SK-N-SH (cell line): Measurements from ENCODE around the gene CXXC1. TPM values are rescaled to one million over a fixed set of nuclear protein-coding genes. Genes with fewer than 3 reads are reported as not detected.

Source experiments
- CTCF ChIA-PET: fragments of 300-600, 350-600 bp; formaldehyde crosslinking; extraction: SDS; loops from one replicate; lab custom pipeline; 2021; lab: Yijun Ruan, JAX
- POLR2A ChIA-PET: fragments of 350-600 bp; sonication (Branson Sonifier 250); formaldehyde crosslinking; extraction: SDS; loops from one replicate; lab custom pipeline; 2020; ENCODE audit warnings: antibody characterized with exemption, inconsistent platforms; lab: Yijun Ruan, JAX
- DNase-seq: peaks from one replicate; pipeline ENCODE4 v3.0.0; 2012
- H2AFZ ChIP-seq: fragments of 200-600 bp; sonication (generic); 2 replicates; pipeline ENCODE4 v1.8.1; 2016; ENCODE audit warnings: antibody characterized with exemption, mild to moderate bottlenecking, low read depth
- H3F3A ChIP-seq: fragments of 200-600 bp; sonication (generic); replicated peaks from 2 replicates; pipeline ENCODE3; 2016; ENCODE audit warnings: antibody characterized with exemption, mild to moderate bottlenecking; ENCODE audit not compliant: insufficient read depth
- H3K27ac ChIP-seq, 2 experiments: fragments of 200-500 bp in 1 of 2; fragments of 200-600 bp in 1 of 2; sonication (Bioruptor generic) in 1 of 2; sonication (generic), shearing (Covaris generic) in 1 of 2; 2 replicates each; pipeline versions ENCODE4 v1.5.1 to v1.6.1; 2014 to 2016; ENCODE audit warnings: low read depth in 2 of 2, inconsistent platforms in 1 of 2, low read length in 1 of 2, mild to moderate bottlenecking in 1 of 2, mixed read lengths in 1 of 2
- H3K27me3 ChIP-seq: fragments of 200-600 bp; sonication (generic), shearing (Covaris generic); 2 replicates; pipeline ENCODE4 v1.6.1; 2016; ENCODE audit warnings: mixed run types; ENCODE audit not compliant: insufficient read depth
- H3K36me3 ChIP-seq, 2 experiments: fragments of 200-500 bp in 1 of 2; fragments of 200-600 bp in 1 of 2; sonication (Bioruptor generic) in 1 of 2; sonication (generic) in 1 of 2; replicated peaks in 1 of 2; 2 replicates each; pipeline versions ENCODE3 to v1.5.1; 2014 to 2016; ENCODE audit warnings: low read length in 1 of 2, mild to moderate bottlenecking in 1 of 2; ENCODE audit not compliant: insufficient read depth in 2 of 2, control insufficient read depth in 1 of 2
- H3K4me1 ChIP-seq, 2 experiments: fragments of 200-500 bp in 1 of 2; fragments of 200-600 bp in 1 of 2; sonication (Bioruptor generic) in 1 of 2; sonication (generic), shearing (Covaris generic) in 1 of 2; 2 replicates each; pipeline versions ENCODE4 v1.5.1 to v1.6.1; 2014 to 2016; ENCODE audit warnings: low read depth in 1 of 2, low read length in 1 of 2, mixed run types in 1 of 2; ENCODE audit not compliant: insufficient read depth in 2 of 2, control insufficient read depth in 1 of 2
- H3K4me2 ChIP-seq: fragments of 200-600 bp; sonication (generic), shearing (Covaris generic); 2 replicates; pipeline ENCODE4 v1.6.1; 2017; ENCODE audit warnings: mixed run types
- H3K4me3 ChIP-seq, 2 experiments: fragments of 200-500 bp in 1 of 2; fragments of 200-600 bp in 1 of 2; sonication (Bioruptor generic) in 1 of 2; sonication (generic), shearing (Covaris generic) in 1 of 2; 2 replicates each; pipeline versions ENCODE4 v1.5.1 to v1.8.1; 2014 to 2016; ENCODE audit warnings: low read depth in 2 of 2, inconsistent platforms in 1 of 2, low read length in 1 of 2, mild to moderate bottlenecking in 1 of 2, mixed read lengths in 1 of 2, moderate library complexity in 1 of 2
- H3K79me2 ChIP-seq: fragments of 200-600 bp; sonication (generic); 2 replicates; pipeline ENCODE4 v1.8.1; 2017; ENCODE audit warnings: mild to moderate bottlenecking; ENCODE audit not compliant: insufficient read depth
- H3K9ac ChIP-seq: fragments of 200-600 bp; sonication (generic); 2 replicates; pipeline ENCODE4 v1.6.1; 2017; ENCODE audit warnings: mixed run types
- H3K9me2 ChIP-seq: fragments of 200-600 bp; sonication (generic); 2 replicates; pipeline ENCODE4 v1.6.1; 2017; ENCODE audit warnings: mixed run types
- H3K9me3 ChIP-seq: fragments of 200-600 bp; sonication (generic); 2 replicates; pipeline ENCODE4 v1.6.1; 2017; ENCODE audit warnings: mixed run types, mild to moderate bottlenecking, moderate library complexity
- H4K20me1 ChIP-seq: fragments of 200-600 bp; sonication (generic); 2 replicates; pipeline ENCODE4 v1.6.1; 2017; ENCODE audit warnings: mild to moderate bottlenecking, mixed run types; ENCODE audit not compliant: insufficient read depth
- CHD2 ChIP-seq: fragments of 150-350 bp; IDR thresholded peaks from 2 replicates; pipeline ENCODE4 v1.6.1; 2018; ENCODE audit warnings: low read length; ENCODE audit not compliant: partially characterized antibody
- CTCF ChIP-seq: fragments of 200-600 bp; sonication (generic); IDR thresholded peaks from 2 replicates; pipeline ENCODE4 v1.6.1; 2017; ENCODE audit warnings: antibody characterized with exemption, mild to moderate bottlenecking, moderate library complexity
- EP300 ChIP-seq, 2 experiments: IDR thresholded peaks; 2 replicates each; pipeline versions ENCODE4 v1.4.0 to v1.6.1; 2012; ENCODE audit warnings: borderline replicate concordance in 1 of 2, low read depth in 1 of 2, low read length in 1 of 2
- EZH2phosphoT487 ChIP-seq: fragments of 200-600 bp; sonication (generic); IDR thresholded peaks from 2 replicates; pipeline ENCODE4 v1.6.1; 2017; ENCODE audit warnings: low read depth, mixed run types, mild to moderate bottlenecking, antibody characterized with exemption, moderate library complexity, borderline replicate concordance
- FOSL2 ChIP-seq: IDR thresholded peaks from 2 replicates; pipeline ENCODE4 v1.4.0; 2012; ENCODE audit warnings: low read depth, mild to moderate bottlenecking, moderate library complexity, borderline replicate concordance
- FOXJ3 ChIP-seq: sonication (generic); formaldehyde crosslinking; IDR thresholded peaks from 2 replicates; pipeline ENCODE4 v1.5.1; 2020; ENCODE audit warnings: mild to moderate bottlenecking, missing genetic modification reagents
- GATA2 ChIP-seq: sonication (generic); formaldehyde crosslinking; IDR thresholded peaks from 2 replicates; pipeline ENCODE4 v1.5.0; 2020; ENCODE audit warnings: mild to moderate bottlenecking, missing genetic modification reagents
- JUND ChIP-seq: IDR thresholded peaks from 2 replicates; pipeline ENCODE4 v1.4.0; 2012
- MAX ChIP-seq: IDR thresholded peaks from 2 replicates; pipeline ENCODE4 v1.4.0; 2012; ENCODE audit warnings: low read depth
- MEF2A ChIP-seq: IDR thresholded peaks from 2 replicates; pipeline ENCODE4 v1.4.0; 2012; ENCODE audit warnings: low read depth, borderline replicate concordance
- PBX3 ChIP-seq: IDR thresholded peaks from 2 replicates; pipeline ENCODE4; 2012
- POLR2AphosphoS5 ChIP-seq: IDR thresholded peaks from 2 replicates; pipeline ENCODE4 v1.6.1; 2012; ENCODE audit warnings: low read depth, low read length
- RCOR1 ChIP-seq: fragments of 150-350 bp; IDR thresholded peaks from 2 replicates; pipeline ENCODE4 v1.6.1; 2017; ENCODE audit warnings: antibody characterized with exemption, low read length
- RFX5 ChIP-seq: IDR thresholded peaks from 2 replicates; pipeline ENCODE4 v1.6.1; 2012; ENCODE audit warnings: mild to moderate bottlenecking, improper control_type of control experiment, low read length
- RXRA ChIP-seq: IDR thresholded peaks from 2 replicates; pipeline ENCODE4 v1.4.0; 2012; ENCODE audit warnings: low read depth, mild to moderate bottlenecking, borderline replicate concordance
- SIN3A ChIP-seq: IDR thresholded peaks from 2 replicates; pipeline ENCODE4 v1.6.1; 2012; ENCODE audit warnings: low read depth, mild to moderate bottlenecking, low read length, moderate library complexity, borderline replicate concordance
- SMC3 ChIP-seq: IDR thresholded peaks from 2 replicates; pipeline ENCODE4 v1.6.1; 2012; ENCODE audit warnings: low read depth, low read length, improper control_type of control experiment
- TAF1 ChIP-seq: IDR thresholded peaks from 2 replicates; pipeline ENCODE4 v1.6.1; 2012; ENCODE audit warnings: low read depth, mild to moderate bottlenecking, low read length, moderate library complexity, borderline replicate concordance
- TEAD4 ChIP-seq: IDR thresholded peaks from 2 replicates; pipeline ENCODE4 v1.4.0; 2012; ENCODE audit warnings: mild to moderate bottlenecking, borderline replicate concordance; ENCODE audit not compliant: insufficient read depth
- USF1 ChIP-seq: IDR thresholded peaks from 2 replicates; pipeline ENCODE4 v1.4.0; 2012; ENCODE audit warnings: low read depth, borderline replicate concordance
- USF2 ChIP-seq: fragments of 150-350 bp; IDR thresholded peaks from 2 replicates; pipeline ENCODE4 v1.6.1; 2017; ENCODE audit warnings: antibody characterized with exemption, low read length, low read depth, borderline replicate concordance
- WGBS: methylation state at CpG from one replicate; pipeline ENCODE4 v1.1.6; 2017; ENCODE audit warnings: low lambda C conversion rate; 5-methylcytosine and 5-hydroxymethylcytosine counted together
- polyA plus RNA-seq, 3 experiments: library from polyadenylated mRNA; depleted of rRNA; stranded (reverse); fragments of >200 nt; gene quantifications; 2 replicates each; pipeline ENCODE4 v1.2.3, GENCODE V29; 2012

The CXXC1 gene
- polyA plus RNA-seq, 1 of the 3 experiments (the other 2 are of a cell fraction) = 128 TPM

- POLR2A ChIA-PET = no interaction called here
- Histone ChIP-seq H3K36me3 (peaks cover 31 to 59% of the 10 kb centered on the region in 2 experiments), H3K4me3 (no peak overlapping the region; a peak in 1 of 4 replicates), H3K9ac (no peak overlapping the region), H3K9me3 (no peaks in the 10 kb centered on the region), H3K27ac (no peak overlapping the region), H4K20me1 (no peaks in the 10 kb centered on the region), H3F3A (peaks cover 27% of the 10 kb centered on the region), H3K4me1 (peaks cover 0 to 6% of the 10 kb centered on the region in 2 experiments; a peak in 1 of 4 replicates), H3K27me3 (no peaks in the 10 kb centered on the region), H2AFZ (no peak overlapping the region), H3K79me2 (no peaks in the 10 kb centered on the region), H3K4me2 (no peak overlapping the region), H3K9me2 (no peaks in the 10 kb centered on the region)
- peak; percentile 51 for DNase-seq
- 93% methylated on average over 34 of the region's 56 CpGs for WGBS
- TF ChIP-seq RFX5 (no peak), CTCF (peak; percentile 21; the same call in 1 of the 2 replicates)
- CTCF ChIA-PET = interaction anchor here (1.9 kb wide), 1 partner anchor 89 kb away, joined by 7 read pairs; no protein-coding TSS in a partner anchor
These were observed 19.3 kb downstream of the CXXC1 start for GRCh38 chr18:50268022-50268747.

- peaks cover 0 to 6% of the 10 kb centered on the region in 2 experiments; a peak in 1 of 4 replicates for H3K4me1 ChIP-seq
- no peaks in the 10 kb centered on the region for H3K9me3 ChIP-seq
- no peaks in the 10 kb centered on the region for H4K20me1 ChIP-seq
- peaks cover 27% of the 10 kb centered on the region for H3F3A ChIP-seq
- H3K27me3 ChIP-seq = no peaks in the 10 kb centered on the region
- 3% methylated on average over 5 of the region's 37 CpGs for WGBS
- POLR2A ChIA-PET = interaction anchor here (0.6 to 2.3 kb wide), 6 partner anchors 12 to 445 kb away, joined by 3 to 11 read pairs (median 4); partner anchors contain the start of gene MBD1
- no peaks in the 10 kb centered on the region for H3K79me2 ChIP-seq
- no peaks in the 10 kb centered on the region for H3K9me2 ChIP-seq
- CTCF ChIA-PET = interaction anchor here (1.1 to 1.6 kb wide), 4 partner anchors 8 to 91 kb away, joined by 3 to 6 read pairs (median 4); partner anchors contain the start of gene MBD1
- peaks cover 13 to 40% of the 10 kb centered on the region in 2 experiments for H3K36me3 ChIP-seq
- peak within 1 kb of the TSS; percentile 85 for H3K4me2 ChIP-seq
- H3K9ac ChIP-seq = peak within 1 kb of the TSS; percentile 72
- H3K27ac ChIP-seq = peak within 1 kb of the TSS; percentile 63 to 74; a peak in 3 of 4 replicates
- H2AFZ ChIP-seq = peak within 1 kb of the TSS; percentile 86
- DNase-seq = peak; percentile 99
- peak within 1 kb of the TSS; percentile 62 to 75 for H3K4me3 ChIP-seq
- TF ChIP-seq TEAD4 (no peak), JUND (no peak), TAF1 (0 out of 2 replicates have a peak, but pooled peaks have one; percentile 8), FOXJ3 (CRISPR knock-in tag) (no peak), MAX (no peak), GATA2 (CRISPR knock-in tag) (no peak), EZH2phosphoT487 (no peak), PBX3 (no peak), FOSL2 (no peak), RCOR1 (0 out of 2 replicates have a peak, but pooled peaks have one; percentile 9), USF1 (no peak), SMC3 (no peak), POLR2AphosphoS5 (peak; percentile 81; the same call in 1 of the 2 replicates), CHD2 (peak; percentile 98), SIN3A (peak; percentile 82; the same call in 1 of the 2 replicates), MEF2A (no peak), USF2 (no peak), RXRA (no peak), EP300 (IDR thresholded peaks at IDR 0.05; ENCODE audit: borderline replicate concordance in 1 of 2, low read depth in 1 of 2, low read length in 1 of 2) (no peak)
These were observed 21.2 kb downstream of the CXXC1 start, which contains the start of gene CFAP53 for GRCh38 chr18:50266248-50266704. Gene CFAP53, minus strand, starts transcription at chr18:50266495. Its CDS starts 91 bp downstream, at chr18:50266404.
